Superior temporal gyrus (tissue), 1 donor: Measurements from ENCODE around the gene EBLN2.

Experiments
- DNase-seq: peaks from one replicate; pipeline ENCODE4 v3.0.0-alpha.2; 2016; ENCODE audit errors: extremely low spot score

The EBLN2 gene

DNA sequence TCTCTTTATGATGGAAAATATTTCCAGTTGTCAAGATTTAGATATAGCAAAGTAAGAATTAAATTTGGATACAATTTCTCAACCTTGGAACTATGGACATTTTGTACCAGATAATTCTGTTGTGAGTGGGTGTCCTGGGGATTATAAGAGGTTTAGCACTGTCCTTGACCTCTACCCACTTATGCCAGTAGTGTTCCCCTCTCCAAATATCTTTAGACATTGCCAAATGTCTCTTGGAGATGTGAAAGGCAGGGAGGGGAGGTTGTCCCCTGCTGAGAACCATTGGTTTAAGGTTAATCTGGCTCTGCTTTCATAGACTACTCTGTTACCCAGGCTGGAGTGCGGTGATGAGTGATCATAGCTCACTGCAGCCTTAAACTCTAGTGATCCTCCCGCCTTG, at the start of gene EBLN2:
TSS of gene EBLN2 (plus strand) at position 244 of the 400 bp plus-strand sequence. CDS start 423 bp downstream, outside the sequence.
- DNase-seq, result no peak

DNA sequence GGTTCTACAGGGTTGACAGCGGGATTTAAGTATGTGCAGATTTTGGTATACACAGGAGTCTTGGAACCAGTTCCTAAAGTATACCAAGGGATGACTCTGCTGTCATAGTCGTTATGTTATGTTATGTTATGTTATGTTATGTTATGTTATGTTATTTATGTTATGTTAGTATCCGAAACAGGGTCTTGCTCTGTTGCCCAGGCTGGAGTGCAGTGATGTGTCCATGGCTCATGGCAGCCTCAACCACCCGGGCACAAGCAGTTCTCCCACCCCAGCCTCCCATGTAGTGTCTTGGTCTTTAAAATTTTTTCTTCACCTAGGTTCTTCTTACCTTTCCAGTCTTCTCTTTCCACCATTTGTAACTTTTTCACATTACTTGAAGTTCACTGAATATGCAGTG, 43.2 kb upstream of the EBLN2 start:
- DNase-seq, result no peak

DNA sequence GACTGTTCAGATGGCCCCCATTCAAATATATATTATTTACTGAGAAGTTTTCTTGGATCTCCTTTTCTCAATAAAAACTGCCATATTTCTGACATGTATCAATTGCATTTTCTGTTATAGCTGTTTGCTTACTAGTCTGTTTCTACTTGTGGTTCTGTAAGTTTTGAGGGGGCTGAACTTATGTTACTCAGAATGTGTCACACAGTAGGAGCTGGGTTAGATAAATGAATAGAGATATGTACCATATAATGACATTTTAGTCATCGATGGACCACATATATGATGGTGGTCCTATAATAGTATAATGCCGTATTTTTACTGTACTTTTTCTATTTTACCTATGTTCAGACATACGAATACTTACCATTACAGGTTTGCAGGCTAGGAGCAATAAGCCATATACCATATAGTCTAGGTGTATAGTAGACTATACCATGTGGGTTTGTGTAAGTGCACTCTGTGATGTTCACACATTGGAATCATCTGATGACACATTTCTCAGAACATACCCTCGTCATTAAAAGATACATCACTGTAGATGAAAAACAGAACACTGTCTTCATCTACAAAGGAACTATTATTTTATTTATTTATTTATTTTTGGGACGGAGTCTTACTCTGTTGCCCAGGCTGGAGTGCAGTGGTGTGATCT, 42.5 kb upstream of the EBLN2 start:
- DNase-seq, result no peak

DNA sequence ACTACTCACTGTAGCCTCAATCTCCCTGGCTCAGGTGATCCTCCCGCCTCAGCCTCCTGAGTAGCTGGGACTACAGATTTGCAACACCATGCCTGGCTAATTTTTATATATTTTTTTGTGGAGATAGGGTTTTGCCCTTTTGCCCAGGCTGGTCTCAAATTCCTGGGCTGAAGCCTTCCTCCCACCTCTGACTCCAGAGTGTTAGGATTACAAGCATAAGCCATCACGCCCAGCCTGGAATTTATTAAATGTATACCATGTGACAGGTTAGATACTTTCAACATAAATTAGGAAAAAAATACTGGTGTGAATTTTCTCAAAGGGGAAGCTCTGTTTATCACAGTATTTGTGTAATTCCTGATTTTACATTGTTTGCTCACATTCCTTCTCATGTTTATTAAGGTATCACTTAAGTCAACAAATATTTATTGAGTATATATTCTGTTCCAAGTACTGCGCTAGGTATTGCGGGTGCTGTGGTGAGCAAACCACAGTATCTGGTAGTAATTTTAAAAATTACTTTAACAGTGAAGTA, 40.1 kb upstream of the EBLN2 start:
- no peak for DNase-seq

DNA sequence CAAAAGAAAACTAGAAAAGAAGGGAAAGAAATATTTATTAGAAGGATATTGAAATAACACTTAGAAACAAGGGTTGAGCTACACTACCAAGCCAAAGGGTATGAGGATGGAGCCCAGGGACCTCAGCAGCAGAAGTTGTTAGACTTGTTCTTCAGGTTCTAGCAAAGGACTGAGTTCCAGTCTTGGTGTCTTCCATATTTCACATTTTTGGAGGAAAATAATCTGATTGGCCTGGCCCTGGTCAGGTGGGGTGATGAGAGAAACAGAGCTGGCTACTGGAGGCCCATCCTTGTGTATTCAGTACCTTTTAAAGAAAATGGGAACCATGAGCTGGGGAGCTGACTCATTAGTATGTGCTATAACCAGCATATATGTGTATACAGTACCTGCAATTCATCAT, 36.6 kb upstream of the EBLN2 start:
- DNase-seq, result no peak

DNA sequence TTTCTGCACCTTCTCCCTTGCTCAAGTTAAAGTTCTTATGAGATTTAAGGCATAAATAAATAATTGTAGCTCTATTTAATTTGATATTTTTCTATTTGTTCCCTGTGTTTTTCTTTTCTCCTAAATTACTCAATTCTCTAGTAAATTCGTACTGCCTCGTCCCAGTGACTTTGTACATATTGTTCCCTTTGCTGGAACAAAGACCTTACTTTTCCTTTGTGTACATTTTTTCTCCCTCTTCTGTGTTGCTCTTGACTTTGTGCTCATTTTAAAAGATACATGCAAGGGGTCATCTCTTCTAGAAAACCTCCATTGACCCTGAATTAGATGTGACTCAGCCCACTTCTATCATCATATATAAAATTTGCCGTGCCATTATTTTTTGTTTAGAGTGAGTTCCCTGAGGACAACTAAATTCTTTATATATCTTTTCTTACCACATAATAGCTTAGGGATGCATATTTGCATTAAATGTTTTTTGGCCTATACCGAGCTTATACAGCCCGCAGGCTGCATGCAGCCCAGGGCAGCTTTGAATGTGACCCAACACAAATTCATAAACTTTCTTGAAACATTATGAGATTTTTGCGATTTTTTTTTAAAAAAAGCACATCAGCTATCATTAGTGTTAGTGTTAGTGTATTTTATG, 35.2 kb upstream of the EBLN2 start:
- peak; percentile 74 for DNase-seq

DNA sequence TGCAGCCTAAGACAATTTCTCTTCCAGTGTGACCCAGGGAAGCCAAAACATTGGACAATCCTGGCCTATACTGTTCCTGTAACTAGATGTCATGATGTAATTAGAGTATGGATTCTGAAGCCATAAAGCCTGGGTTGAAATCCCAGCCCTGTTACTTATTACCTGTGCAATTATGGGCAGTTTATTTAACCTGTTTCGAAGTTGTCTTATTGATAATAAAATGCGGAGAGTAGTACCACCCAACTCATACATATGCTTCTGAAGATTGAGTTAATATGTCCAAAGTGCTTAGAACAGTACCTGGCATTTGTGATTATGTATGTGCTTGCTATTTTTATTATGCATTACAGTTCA, 34.7 kb upstream of the EBLN2 start:
- DNase-seq, result no peak

DNA sequence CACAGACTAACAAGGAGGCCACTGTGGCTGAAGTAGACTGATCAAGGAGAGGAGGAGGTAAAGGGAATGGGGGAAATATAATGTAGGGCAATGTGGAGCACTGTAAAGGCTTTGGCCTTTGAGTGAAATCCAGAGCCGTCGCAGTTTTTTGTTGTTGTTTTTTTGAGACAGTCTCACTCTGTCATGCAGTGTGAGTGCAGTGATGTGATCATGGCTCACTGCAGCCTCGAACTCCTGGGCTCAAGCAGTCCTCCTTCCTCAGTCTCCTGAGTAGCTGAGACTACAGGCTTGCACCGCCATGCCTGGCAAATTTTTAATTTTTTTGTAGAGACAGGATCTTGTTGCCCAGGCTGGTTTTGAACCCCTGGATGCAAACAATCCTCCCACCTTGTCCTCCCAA, 32.7 kb upstream of the EBLN2 start:
- no peak for DNase-seq

DNA sequence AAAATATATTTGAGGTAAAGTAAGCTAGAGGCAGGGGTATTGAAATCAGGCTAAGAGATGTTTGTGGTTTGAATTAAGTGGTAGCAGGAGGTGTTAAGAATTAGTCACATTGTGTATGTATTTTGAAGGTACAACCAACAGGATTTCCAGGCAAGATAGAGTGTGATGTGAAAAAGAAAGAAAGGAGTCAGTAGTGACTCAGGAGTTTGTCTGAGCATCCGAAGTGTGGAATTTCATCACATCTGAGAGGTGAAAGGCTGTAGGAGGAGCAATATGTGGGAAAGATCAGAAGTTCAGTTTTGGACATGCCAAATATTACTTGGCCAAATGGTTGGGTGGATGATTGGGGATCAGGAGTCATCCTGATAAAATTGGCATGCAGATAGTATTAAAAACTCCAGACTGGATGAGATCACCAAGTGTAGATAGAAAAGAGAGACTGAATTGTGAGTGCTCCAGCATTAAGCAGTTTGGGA, 32.1 kb upstream of the EBLN2 start:
- no peak for DNase-seq

DNA sequence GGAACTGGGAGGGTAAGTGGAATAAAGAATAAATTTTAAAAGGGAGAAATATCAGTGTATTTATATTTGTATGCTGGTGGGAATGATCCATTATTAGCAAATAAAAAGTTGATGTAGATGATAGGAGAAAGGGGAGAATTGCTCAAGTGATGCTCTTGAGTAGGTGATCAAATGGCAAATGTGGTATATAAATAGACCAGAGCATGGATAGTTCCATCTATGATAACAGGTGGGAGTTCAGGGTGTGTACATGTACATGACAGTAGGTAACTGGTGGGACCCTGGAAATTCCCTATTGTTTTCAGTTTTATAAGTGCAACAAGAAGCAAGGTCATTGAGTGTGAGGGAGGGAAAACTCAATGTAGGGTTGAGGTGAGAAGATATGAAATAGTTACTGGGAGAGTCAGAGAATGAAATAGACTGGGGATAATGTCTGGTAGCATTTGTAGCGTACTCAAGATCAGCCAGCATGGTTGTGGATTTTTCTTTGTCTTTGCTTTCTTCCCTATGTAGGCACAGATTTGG, 31.3 kb upstream of the EBLN2 start:
- DNase-seq, result no peak

DNA sequence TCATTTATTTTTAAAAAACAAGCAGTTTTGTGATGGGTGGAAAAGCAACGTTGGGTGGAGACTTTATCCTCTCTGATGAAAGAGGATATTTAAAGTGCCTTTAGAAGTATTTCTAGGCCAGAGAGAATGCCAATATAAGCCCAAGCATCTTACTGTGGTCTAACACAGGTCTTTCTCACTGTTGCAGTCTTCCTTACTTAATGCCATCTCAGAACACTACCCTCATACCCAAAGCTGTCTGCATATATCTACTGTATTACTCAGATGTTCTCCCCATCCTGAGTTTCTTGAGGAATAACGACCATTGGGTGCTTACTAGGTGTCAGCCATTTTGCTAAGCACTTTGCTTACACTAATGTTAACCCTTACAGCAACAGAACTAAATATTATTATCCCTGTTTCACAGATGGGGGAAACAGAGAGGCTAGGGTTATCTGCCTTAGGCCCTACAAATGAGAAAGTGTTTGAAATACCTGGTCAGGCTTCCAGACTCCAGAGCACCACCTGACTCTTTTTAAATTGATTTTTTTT, 29.8 kb upstream of the EBLN2 start:
- no peak for DNase-seq

DNA sequence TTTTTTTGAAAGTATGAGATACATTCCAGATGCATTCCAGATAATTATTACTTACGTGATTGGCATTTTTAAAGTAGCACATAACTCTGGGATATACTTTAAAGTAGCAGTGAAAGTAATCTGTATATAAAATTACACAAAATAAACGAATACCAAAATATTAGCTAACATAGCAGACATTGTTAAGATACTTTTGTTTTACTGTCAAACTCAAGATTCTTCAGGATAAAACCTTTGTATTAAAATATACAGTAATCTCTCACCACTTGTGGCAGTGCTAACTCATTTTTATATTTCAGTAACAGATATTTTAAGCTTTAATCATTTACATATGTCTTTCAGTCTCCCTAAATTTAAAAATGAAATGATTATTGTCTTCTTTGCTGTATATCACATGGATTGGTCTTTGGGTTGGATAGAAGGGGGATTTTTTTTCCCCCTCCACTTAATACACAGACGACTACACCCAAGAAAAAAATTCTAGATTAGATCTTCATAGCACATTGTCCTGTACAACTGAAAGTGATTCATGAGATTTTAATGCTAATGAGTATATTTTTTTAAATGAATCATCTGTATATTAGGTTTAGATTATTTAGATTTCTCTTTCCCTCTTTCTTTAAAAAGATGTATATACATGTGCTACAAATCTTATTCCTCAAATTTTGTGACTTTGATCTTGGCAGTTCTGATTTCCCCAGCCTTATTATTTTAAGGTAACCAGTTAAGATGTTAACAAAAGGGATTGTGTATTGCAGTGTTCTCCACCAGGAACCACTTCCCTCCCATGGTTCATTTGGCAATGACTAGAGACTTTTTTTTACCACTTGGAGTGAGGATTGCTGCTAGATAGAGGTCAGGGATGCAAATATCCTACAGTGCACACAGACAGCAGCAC, 24.5 kb upstream of the EBLN2 start:
- no peak for DNase-seq

DNA sequence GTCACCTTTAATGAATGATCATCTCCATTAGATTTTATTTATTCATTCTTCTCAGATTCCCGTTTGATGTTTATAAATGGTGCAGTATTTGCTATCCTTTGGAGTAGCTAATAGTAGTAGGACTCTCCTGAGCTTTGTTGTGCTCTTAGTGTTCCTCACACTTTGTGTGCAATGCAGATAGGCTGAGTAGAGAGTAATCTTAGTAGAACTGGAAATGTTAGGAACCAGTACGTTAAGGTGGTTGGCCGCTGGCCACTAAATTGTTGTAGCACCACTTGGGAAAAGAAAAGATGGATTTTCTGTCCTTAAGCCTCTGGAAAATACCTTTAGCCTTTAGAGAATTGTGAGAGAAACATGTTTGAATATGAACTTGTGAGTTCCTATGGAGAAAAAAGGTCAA, 19.9 kb upstream of the EBLN2 start:
- DNase-seq, result no peak

DNA sequence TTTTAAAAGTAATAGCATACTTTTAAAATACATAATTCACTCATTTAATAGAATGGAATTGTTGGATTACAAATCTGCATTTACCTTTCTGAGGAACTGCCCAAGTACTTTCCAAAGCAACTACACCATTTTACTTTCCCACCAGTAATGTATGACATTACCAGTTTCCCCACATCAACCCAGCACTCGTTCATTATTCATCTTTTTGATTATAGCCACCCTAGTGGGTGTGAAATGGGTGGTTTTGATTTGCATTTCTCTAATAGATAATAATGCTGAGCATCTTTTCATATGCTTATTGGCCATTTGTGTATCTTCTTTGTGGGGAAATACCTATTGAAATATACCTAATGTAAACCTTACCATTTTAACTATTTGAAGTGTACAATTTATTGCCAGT, 18.0 kb upstream of the EBLN2 start:
- no peak for DNase-seq

DNA sequence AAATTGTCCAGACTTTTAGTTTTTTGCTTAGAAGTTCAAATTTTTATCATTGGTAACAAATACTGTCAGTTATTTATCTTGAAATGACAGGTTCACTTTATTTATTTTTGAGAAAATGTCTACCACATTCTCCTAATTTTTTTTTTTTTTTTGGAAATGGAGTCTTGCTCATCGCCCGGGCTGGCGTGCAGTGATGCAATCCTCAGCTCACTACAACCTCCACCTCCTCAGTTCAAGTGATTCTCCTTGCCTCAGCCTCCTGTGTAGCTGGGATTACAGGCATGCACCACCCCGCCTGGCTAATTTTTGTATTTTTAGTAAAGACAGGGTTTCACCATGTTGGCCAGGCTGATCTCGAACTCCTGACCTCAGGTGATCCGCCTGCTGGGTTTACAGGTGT, 16.1 kb upstream of the EBLN2 start:
- no peak for DNase-seq

DNA sequence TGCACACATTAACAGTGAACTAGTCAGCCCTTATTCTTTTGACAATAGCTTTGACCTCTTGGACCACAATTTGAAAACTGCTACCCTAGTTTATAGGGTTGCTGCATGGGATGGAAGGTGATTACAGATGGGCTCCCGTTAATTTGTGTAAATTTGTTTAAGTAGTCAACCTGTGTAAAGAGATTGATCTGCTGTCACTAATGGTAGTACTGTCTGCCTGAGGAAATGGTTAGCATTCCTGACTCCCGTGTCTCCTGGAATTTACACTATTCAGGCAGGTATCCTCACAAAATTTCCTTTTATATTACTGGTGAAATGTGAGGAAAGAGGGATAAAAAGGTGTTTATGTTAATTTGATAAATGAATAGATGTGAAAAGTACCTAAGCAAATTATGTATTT, 15.3 kb upstream of the EBLN2 start:
- DNase-seq, result no peak

DNA sequence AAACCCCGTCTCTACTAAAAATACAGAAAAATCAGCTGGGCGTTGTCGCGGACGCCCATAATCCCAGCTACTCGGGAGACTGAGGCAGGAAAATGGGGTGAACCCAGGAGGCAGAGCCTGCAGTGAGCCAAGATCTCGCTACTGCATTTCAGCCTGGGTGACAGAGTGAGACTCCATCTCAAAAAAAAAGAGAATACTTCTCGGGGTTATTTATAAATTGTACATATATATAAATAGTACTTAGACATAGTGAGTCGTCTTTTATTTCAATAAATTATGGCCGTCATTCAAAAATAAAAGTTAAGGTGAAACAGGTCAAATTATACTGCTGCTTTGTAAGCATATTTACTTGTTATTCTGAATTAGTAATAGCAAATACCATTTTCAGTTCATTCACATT, 12.1 kb upstream of the EBLN2 start:
- DNase-seq, result no peak

DNA sequence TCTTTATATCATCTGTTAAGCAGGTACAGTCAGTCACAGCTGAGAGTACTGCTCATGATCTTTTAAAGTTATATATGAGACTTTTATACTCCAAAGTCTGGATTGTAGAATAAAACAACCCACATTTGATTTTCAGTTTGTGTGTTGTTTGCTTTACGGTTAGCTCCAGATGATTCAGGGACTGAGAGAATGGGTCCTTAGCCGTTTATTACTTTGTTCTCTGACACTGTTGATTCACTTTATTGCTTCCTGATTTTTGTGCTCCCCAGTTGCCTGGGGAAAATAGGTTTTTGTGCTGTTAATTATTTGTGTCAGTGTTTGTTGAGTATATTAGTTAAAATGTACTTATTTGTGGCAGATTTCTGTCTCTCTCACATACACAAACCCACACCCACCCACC, 8.6 kb upstream of the EBLN2 start:
- DNase-seq, result no peak

DNA sequence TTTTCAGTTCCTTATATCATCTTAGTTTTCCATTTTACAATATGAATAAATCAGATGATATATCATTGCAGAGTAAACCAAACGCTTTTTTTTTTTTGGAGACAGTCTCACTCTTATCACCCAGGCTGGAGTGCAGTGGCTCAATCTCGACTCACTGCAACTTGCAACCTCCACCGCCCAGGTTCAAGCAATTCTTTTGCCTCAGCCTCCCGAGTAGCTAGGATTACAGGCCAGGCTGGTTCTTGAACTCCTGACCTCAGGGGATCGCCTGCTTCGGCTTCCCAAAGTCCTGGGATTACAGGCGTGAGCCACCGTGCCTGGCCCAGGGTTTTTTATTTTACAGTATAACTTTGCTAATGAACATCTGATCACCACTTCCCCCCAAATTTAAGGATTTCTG, 5.9 kb upstream of the EBLN2 start:
- no peak for DNase-seq

DNA sequence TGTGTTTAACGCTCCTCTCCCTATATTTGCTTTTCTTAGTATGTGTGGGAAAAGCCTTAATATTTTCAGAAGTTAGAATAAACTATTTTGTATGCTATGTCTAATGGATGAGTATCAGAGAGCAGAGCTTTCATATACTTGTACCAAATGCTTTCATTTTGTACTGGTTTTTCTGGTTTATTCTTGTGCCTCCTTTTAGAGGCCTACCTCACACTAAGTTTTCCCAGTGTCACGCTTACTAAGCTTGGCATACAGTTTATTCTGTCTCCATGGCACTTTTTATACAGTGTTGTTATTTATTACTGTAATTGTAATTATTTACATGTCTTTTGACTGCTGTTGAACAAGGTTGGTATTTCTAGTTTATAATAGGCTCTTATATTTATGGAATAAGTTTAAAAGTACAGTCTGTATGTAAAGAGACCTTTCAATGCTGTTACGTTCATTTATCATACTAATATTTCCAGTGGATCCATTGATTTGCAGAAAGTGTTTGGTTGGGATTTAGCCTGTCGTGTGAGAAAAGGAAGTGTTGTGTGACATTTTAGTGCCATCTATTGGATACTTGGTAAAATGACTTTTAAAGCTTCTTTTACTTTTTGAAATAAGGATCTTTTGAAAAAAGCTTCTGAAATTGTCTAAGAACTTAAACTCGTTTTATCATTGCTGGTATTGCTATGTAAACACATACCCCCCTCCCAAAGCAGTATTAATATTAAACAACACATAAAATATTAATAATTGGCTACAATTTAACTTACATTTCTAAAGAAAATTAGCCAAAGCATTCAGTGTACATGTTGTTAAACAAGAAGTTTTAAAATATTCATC, 5.2 kb upstream of the EBLN2 start:
- DNase-seq, result peak; percentile 83

DNA sequence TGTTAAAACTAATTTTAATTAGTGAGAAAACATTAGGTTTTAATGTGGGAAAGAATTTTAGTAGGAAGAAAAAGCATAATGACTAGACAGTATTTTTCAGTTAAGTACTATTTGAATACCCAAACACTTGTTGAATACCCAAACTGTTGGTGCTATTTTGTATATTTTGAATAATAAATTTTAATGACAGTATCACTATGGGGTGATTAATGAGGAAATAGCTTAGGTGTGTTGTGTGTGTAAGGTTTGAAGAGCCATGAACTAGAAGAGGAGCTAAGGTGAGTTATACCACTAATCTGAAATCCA, 4.7 kb upstream of the EBLN2 start:
- no peak for DNase-seq
